Ovary (tissue), 9 donors: ENCODE results near the gene ARF5. TPM values are rescaled to one million over a fixed set of nuclear protein-coding genes. Genes with fewer than 3 reads are reported as not detected.

Experiments
- DNase-seq, 5 donors: peaks; one replicate each; pipeline ENCODE4 v3.0.0-alpha.2; 2019 to 2020
- H3K27ac ChIP-seq, 2 donors: fragments of 200-600 bp; one replicate each; pipeline versions ENCODE4 v1.5.1 to v1.8.0; 2019 to 2022
- H3K27me3 ChIP-seq: fragments of 200-600 bp; one replicate; pipeline ENCODE4 v1.8.0; 2022
- H3K36me3 ChIP-seq: fragments of 200-600 bp; sonication (generic); one replicate; pipeline ENCODE4 v1.5.1; 2019
- H3K4me1 ChIP-seq: one replicate; pipeline ENCODE4 v1.8.1; 2013; ENCODE audit warnings: mild to moderate bottlenecking, moderate library complexity; ENCODE audit not compliant: insufficient read depth
- H3K4me3 ChIP-seq: fragments of 200-600 bp; sonication (generic); one replicate; pipeline ENCODE4 v1.5.1; 2017
- H3K9me3 ChIP-seq, 2 donors: fragments of 200-600 bp in 1 of 2; sonication (generic) in 1 of 2; one replicate each; pipeline versions ENCODE4 v1.5.1 to v1.8.1; 2013 to 2019; ENCODE audit warnings: mild to moderate bottlenecking in 1 of 2, moderate library complexity in 1 of 2
- CTCF ChIP-seq, 3 donors: fragments of 450-650 bp in 2 of 3; fragments of 200-600 bp in 1 of 3; IDR thresholded peaks; one replicate each; pipeline versions ENCODE4 v1.5.1 to v1.8.0; 2016 to 2022; ENCODE audit warnings: antibody characterized with exemption in 3 of 3, mild to moderate bottlenecking in 1 of 3
- EP300 ChIP-seq: sonication (generic); formaldehyde crosslinking; IDR thresholded peaks from one replicate; pipeline ENCODE4 v1.6.1; 2017; ENCODE audit warnings: antibody characterized with exemption
- POLR2A ChIP-seq: fragments of 450-650 bp; IDR thresholded peaks from one replicate; pipeline ENCODE4 v1.6.1; 2017; ENCODE audit warnings: antibody characterized with exemption, mild to moderate bottlenecking, moderate library complexity
- WGBS, 3 donors: extraction: QIAGEN DNeasy Blood & Tissue Kit in 1 of 3; methylation state at CpG; one replicate each; pipeline versions ENCODE4 v1.1.5 to v1.1.7; 2013 to 2017; 5-methylcytosine and 5-hydroxymethylcytosine counted together
- intact Hi-C, 4 donors: fragments of 100-400 bp; cut with DNase I; formaldehyde crosslinking; loops; one replicate each; pipeline versions ENCODE4 v1.11.0 to v1.15.1; 2022 to 2023
- polyA plus RNA-seq, 2 donors: library from polyadenylated mRNA; stranded (reverse); fragments of 200-250 nt in 1 of 2; fragments of 350-450 nt in 1 of 2; fragmentation: Illumina TruSeq in 1 of 2; extraction: RNeasy Lipid Tissue Mini Kit (QIAGEN cat#74804) in 1 of 2; gene quantifications; one replicate each; pipeline ENCODE4 v1.2.3, GENCODE V29; 2013 to 2014
- total RNA-seq, 7 donors: library from RNA; depleted of rRNA in 2 of 7; stranded (reverse); fragments of >200 nt in 2 of 7; fragmentation: NEBNext Ultra II Directional in 3 of 7; extraction: Animal tissue kit (Norgen Biotek cat#: 25700) in 3 of 7; gene quantifications; one replicate each; pipeline versions ENCODE4 v1.1.0 to v1.2.4, GENCODE V29; 2016 to 2023
- donor health status: DM: no; HTN: no; CAD: no; lungs with moderate emphysema.
- donor health status: DM: no; HTN: no; CAD: no.
- donor health status: Bipolar disorder and iron deficiency.
- donor health status: DM: yes; HTN: yes; CAD: no.
- donor health status: DM: no; HTN: no; CAD: no.
- donor health status: DM: yes; HTN: yes; CAD: no.

Gene ARF5
- total and polyA plus RNA-seq, 9 donors, result 87.8 to 147 (median 103) TPM

GRCh38 chr7:127584648-127585043 is 3.6 kb upstream of the ARF5 start:
- intact Hi-C loops, result loop anchor here (5.0 to 10.0 kb wide), 4 partner anchors 68 to 192 kb away; partner anchors contain the start of genes SND1 (in 3 of the 4) and ZNF800 (in 2 of the 4)
- peak overlapping the region in 1 of 2 donors; percentile 86 for H3K27ac ChIP-seq
- TF ChIP-seq POLR2A (no peak), EP300 (no peak), CTCF (IDR thresholded peaks at IDR 0.05) (no peak)
- DNase-seq, result peak in 1 of 5 donors; percentile 28
- peak overlapping the region; percentile 60 for H3K4me3 ChIP-seq
- peaks cover 16% of the 10 kb centered on the region for H3K4me1 ChIP-seq
- H3K27me3 ChIP-seq, result no peaks in the 10 kb centered on the region
- H3K36me3 ChIP-seq, result no peaks in the 10 kb centered on the region
- H3K9me3 ChIP-seq, result no peaks in the 10 kb centered on the region
- WGBS, 3 donors, result 21 to 29% (median 28%) methylated on average over 12 of the region's 12 CpGs

GRCh38 chr7:127585044-127585953 is 2.9 kb upstream of the ARF5 start, which contains the start of gene GCC1:
TSS of gene GCC1 (minus strand) at chr7:127585596. CDS start at chr7:127585182, 414 bp downstream.
- Histone ChIP-seq H3K4me3 (peak within 1 kb of the TSS; percentile 60), H3K9me3 (no peaks in the 10 kb centered on the region), H3K27me3 (no peaks in the 10 kb centered on the region), H3K4me1 (peaks cover 16% of the 10 kb centered on the region), H3K27ac (peak within 1 kb of the TSS; percentile 62 to 86), H3K36me3 (no peaks in the 10 kb centered on the region)
- DNase-seq, result peak; percentile 92 to 99 (median 96)
- TF ChIP-seq CTCF (IDR thresholded peaks at IDR 0.05) (no peak), POLR2A (peak; percentile 88), EP300 (no peak)
- intact Hi-C loops, result loop anchor here (5.0 to 10.0 kb wide), 4 partner anchors 67 to 193 kb away; partner anchors contain the start of genes SND1 (in 3 of the 4) and ZNF800 (in 2 of the 4)
- WGBS, 3 donors, result 1 to 3% (median 2%) methylated on average over 66 to 78 of the region's 78 CpGs

- intact Hi-C loops, result loop anchor here (5.0 to 10.0 kb wide), 4 partner anchors 66 to 194 kb away; partner anchors contain the start of genes SND1 (in 3 of the 4) and ZNF800 (in 2 of the 4)
- no peak overlapping the region for H3K4me3 ChIP-seq
- TF ChIP-seq CTCF (IDR thresholded peaks at IDR 0.05), result no peak
- TF ChIP-seq POLR2A, result no peak
- no peaks in the 10 kb centered on the region for H3K9me3 ChIP-seq
- H3K27ac ChIP-seq, result no peak overlapping the region
- DNase-seq, result no peak
- H3K4me1 ChIP-seq, result peaks cover 16% of the 10 kb centered on the region
- WGBS, 3 donors, result 91 to 96% (median 94%) methylated on average over 2 of the region's 2 CpGs
- no peaks in the 10 kb centered on the region for H3K27me3 ChIP-seq
- H3K36me3 ChIP-seq, result no peaks in the 10 kb centered on the region
Measured at GRCh38 chr7:127586346-127586745, 1.9 kb upstream of the ARF5 start.

- Histone ChIP-seq H3K4me3 (peak overlapping the region; percentile 93), H3K4me1 (peaks cover 12% of the 10 kb centered on the region), H3K36me3 (no peaks in the 10 kb centered on the region), H3K9me3 (no peaks in the 10 kb centered on the region), H3K27me3 (no peaks in the 10 kb centered on the region), H3K27ac (peak overlapping the region; percentile 86 to 87)
- intact Hi-C loops, result loop anchor here (5.0 to 10.0 kb wide), 4 partner anchors 65 to 195 kb away; partner anchors contain the start of genes SND1 (in 3 of the 4) and ZNF800 (in 2 of the 4)
- TF ChIP-seq CTCF (IDR thresholded peaks at IDR 0.05) (no peak), POLR2A (no peak)
- WGBS, 3 donors, result 45 to 49% (median 48%) methylated on average over 20 of the region's 20 CpGs
- DNase-seq, result peak in 4 of 5 donors; percentile 37 to 59 (median 51)
Measured at GRCh38 chr7:127587663-127588018, 570 bp upstream of the ARF5 start.
